HepG2 (cell line): ENCODE data around the gene UMPS. TPM values are rescaled to one million over a fixed set of nuclear protein-coding genes. Genes with fewer than 3 reads are reported as not detected.

Source experiments
- ATAC-seq: fragments of 200-7000 bp; cut with Tn5 transposase; 3 replicates; pipeline ENCODE4 v1.9.1; 2020; ENCODE audit warnings: mild to moderate bottlenecking, moderate library complexity
- BruUV-seq: library from RNA; stranded (reverse); fragments of 400-500 nt; replicated peaks from 2 replicates; lab custom pipeline; 2021; lab: Mats Ljungman, UMichigan
- CTCF ChIA-PET: fragments of 300-600 bp; formaldehyde crosslinking; extraction: SDS; loops from one replicate; lab custom pipeline; 2021; ENCODE audit warnings: low total read pairs, inconsistent platforms, low intra/inter-chr PET ratio; lab: Yijun Ruan, JAX
- POLR2A ChIA-PET: fragments of 350-600 bp; sonication (Branson Sonifier 250); formaldehyde crosslinking; loops from one replicate; lab custom pipeline; 2020; ENCODE audit warnings: antibody characterized with exemption, inconsistent platforms; lab: Yijun Ruan, JAX
- DNase-seq: peaks from one replicate; pipeline ENCODE4 v3.0.0-alpha.2; 2015; ENCODE audit warnings: low spot score
- FAIRE-seq: peaks from 3 replicates; lab custom pipeline; 2011; peaks lifted over from hg19 to GRCh38; lab: Jason Lieb, UNC
- H2AFZ ChIP-seq: one replicate; pipeline ENCODE4 v1.6.1; 2011; ENCODE audit warnings: low read length, inconsistent platforms
- H3K27ac ChIP-seq: fragments of 300-600 bp; 3 replicates; pipeline ENCODE4 v1.8.0; 2011; ENCODE audit warnings: mixed run types, mild to moderate bottlenecking, mixed read lengths, low read length, inconsistent platforms; ENCODE audit not compliant: insufficient read depth; ENCODE audit errors: extremely low read length
- H3K27me3 ChIP-seq, 2 experiments: fragments of 200-600 bp in 1 of 2; 2 replicates in 1 of 2; 3 replicates in 1 of 2; pipeline versions ENCODE4 v1.6.0 to v1.8.0; 2011; ENCODE audit warnings: low read length in 2 of 2, mild to moderate bottlenecking in 2 of 2, moderate library complexity in 2 of 2, inconsistent platforms in 1 of 2; ENCODE audit not compliant: insufficient read depth in 2 of 2, control insufficient read depth in 1 of 2
- H3K36me3 ChIP-seq, 2 experiments: fragments of 200-600 bp in 1 of 2; replicated peaks in 1 of 2; 2 replicates in 1 of 2; 3 replicates in 1 of 2; pipeline versions ENCODE4 v1.5.1 to v1.8.0; 2011; ENCODE audit warnings: low read length in 2 of 2, inconsistent platforms in 1 of 2; ENCODE audit not compliant: insufficient read depth in 2 of 2, control insufficient read depth in 1 of 2
- H3K4me1 ChIP-seq: 2 replicates; pipeline ENCODE4 v1.5.1; 2012; ENCODE audit warnings: low read length, inconsistent platforms; ENCODE audit not compliant: insufficient read depth
- H3K4me2 ChIP-seq: 2 replicates; pipeline ENCODE4 v1.6.0; 2011; ENCODE audit warnings: low read depth, low read length, inconsistent platforms
- H3K4me3 ChIP-seq, 3 experiments: fragments of 200-600 bp in 1 of 3; sonication (generic), shearing (Covaris generic) in 1 of 3; replicated peaks in 1 of 3; 2 replicates each; pipeline ENCODE4 v1.5.1; 2011 to 2016; ENCODE audit warnings: low read length in 3 of 3, inconsistent platforms in 2 of 3, low read depth in 2 of 3, mild to moderate bottlenecking in 2 of 3, control low read depth in 1 of 3, mixed read lengths in 1 of 3; ENCODE audit not compliant: insufficient read depth in 1 of 3
- H3K79me2 ChIP-seq: one replicate; pipeline ENCODE4 v1.6.1; 2011; ENCODE audit warnings: low read length, inconsistent platforms; ENCODE audit not compliant: insufficient read depth
- H3K9ac ChIP-seq: 2 replicates; pipeline ENCODE4 v1.6.0; 2011; ENCODE audit warnings: mild to moderate bottlenecking, low read depth, low read length, inconsistent platforms; ENCODE audit not compliant: insufficient read depth
- H3K9me3 ChIP-seq: 2 replicates; pipeline ENCODE4 v1.5.1; 2012; ENCODE audit warnings: mild to moderate bottlenecking, low read length
- H4K20me1 ChIP-seq: 2 replicates; pipeline ENCODE4 v1.6.0; 2011; ENCODE audit warnings: inconsistent platforms, mild to moderate bottlenecking, low read length, moderate library complexity; ENCODE audit not compliant: insufficient read depth
- CAMTA2 ChIP-seq: sonication (generic); formaldehyde crosslinking; IDR thresholded peaks from 2 replicates; pipeline ENCODE4 v1.4.0; 2020; ENCODE audit warnings: mild to moderate bottlenecking, missing genetic modification reagents, borderline replicate concordance
- DNMT1 ChIP-seq: sonication (generic); formaldehyde crosslinking; IDR thresholded peaks from 2 replicates; pipeline ENCODE4 v1.5.1; 2020; ENCODE audit warnings: mild to moderate bottlenecking, missing genetic modification reagents
- ESRRA ChIP-seq: sonication (generic); formaldehyde crosslinking; IDR thresholded peaks from 2 replicates; pipeline ENCODE4 v1.5.1; 2020; ENCODE audit warnings: mild to moderate bottlenecking, low read depth, missing genetic modification reagents
- HNF4G ChIP-seq, 2 experiments: sonication (generic) in 1 of 2; formaldehyde crosslinking in 1 of 2; IDR thresholded peaks; 2 replicates each; pipeline versions ENCODE4 v1.4.0 to v1.6.1; 2011 to 2020; ENCODE audit warnings: borderline replicate concordance in 2 of 2, low read depth in 2 of 2, mild to moderate bottlenecking in 2 of 2, low read length in 1 of 2, missing genetic modification reagents in 1 of 2, moderate library complexity in 1 of 2
- KDM5A ChIP-seq: fragments of 200-600 bp; sonication (generic); IDR thresholded peaks from 2 replicates; pipeline ENCODE4 v1.7.0; 2018; ENCODE audit warnings: antibody characterized with exemption, mild to moderate bottlenecking, low read length, borderline replicate concordance
- KLF6 ChIP-seq: IDR thresholded peaks from 2 replicates; pipeline ENCODE4 v1.8.0; 2016; ENCODE audit warnings: missing biosample characterization, missing genetic modification reagents
- PATZ1 ChIP-seq: sonication (generic); formaldehyde crosslinking; IDR thresholded peaks from 2 replicates; pipeline ENCODE4 v1.4.0; 2020; ENCODE audit warnings: missing genetic modification reagents
- PCBP2 ChIP-seq: fragments of 200-400 bp; formaldehyde crosslinking; optimal IDR thresholded peaks from 2 replicates; pipeline ENCODE3; 2018; ENCODE audit warnings: low read length, low read depth; ENCODE audit not compliant: poor library complexity, severe bottlenecking
- PLRG1 ChIP-seq: fragments of 450-650 bp; conservative IDR thresholded peaks from 2 replicates; pipeline ENCODE4 v1.6.1; 2016
- ZBTB21 ChIP-seq: sonication (generic); formaldehyde crosslinking; IDR thresholded peaks from 2 replicates; pipeline ENCODE4 v1.4.0; 2020; ENCODE audit warnings: missing genetic modification reagents
- ZNF24 ChIP-seq: fragments of 450-650 bp; IDR thresholded peaks from 2 replicates; pipeline ENCODE4 v1.6.1; 2017; ENCODE audit warnings: antibody characterized with exemption, mild to moderate bottlenecking
- ZNF260 ChIP-seq: sonication (generic); formaldehyde crosslinking; IDR thresholded peaks from 2 replicates; pipeline ENCODE4 v1.4.0; 2020; ENCODE audit warnings: missing genetic modification reagents, low read depth, mild to moderate bottlenecking, borderline replicate concordance
- ZNF629 ChIP-seq: sonication (generic); formaldehyde crosslinking; conservative IDR thresholded peaks from 2 replicates; pipeline ENCODE4 v1.5.0; 2020; ENCODE audit warnings: missing genetic modification reagents
- ZNF747 ChIP-seq: sonication (generic); formaldehyde crosslinking; IDR thresholded peaks from 2 replicates; pipeline ENCODE4 v1.8.1; 2023; ENCODE audit warnings: missing genetic modification reagents, mild to moderate bottlenecking, borderline replicate concordance
- whole genome bisulfite sequencing: methylation state at CpG from one replicate; pipeline ENCODE4 v1.1.6; 2017; ENCODE audit warnings: low lambda C conversion rate; 5-methylcytosine and 5-hydroxymethylcytosine counted together
- in situ Hi-C: cut with HindIII; loops from 2 replicates; pipeline ENCODE4 v1.10.0; 2017; ENCODE audit warnings: low pct_unique_long_range_greater_than_20kb; ENCODE audit not compliant: extremely low pct_ligation_motif_present
- intact Hi-C: fragments of 100-400 bp; cut with micrococcal nuclease; formaldehyde crosslinking; loops from one replicate; pipeline ENCODE4 v1.10.0; 2022; ENCODE audit not compliant: unreplicated experiment
- polyA plus RNA-seq, 8 experiments: library from polyadenylated mRNA; depleted of rRNA in 3 of 8; stranded (reverse) in 7 of 8; unstranded in 1 of 8; fragments of >200 nt; fragmentation: Illumina TruSeq in 4 of 8; extraction: Trizol in 4 of 8; gene quantifications; 2 replicates each; pipeline versions ENCODE4 v1.2.1 to v1.2.3, GENCODE V29; 2011 to 2016; ENCODE audit warnings: low read depth in 4 of 8, missing spikeins in 1 of 8, mixed read lengths in 1 of 8; ENCODE audit not compliant: insufficient read depth in 1 of 8
- total RNA-seq, 5 experiments: library from RNA; depleted of rRNA; stranded (reverse); fragments of >200 nt; fragmentation: Illumina TruSeq; extraction: Trizol; gene quantifications; 2 replicates each; pipeline ENCODE4 v1.2.3, GENCODE V29; 2016; ENCODE audit warnings: low read depth in 1 of 5
- TF ChIP-seq, protein P1 (sequence below): sonication (generic); formaldehyde crosslinking; IDR thresholded peaks from 2 replicates; pipeline ENCODE4 v1.5.0; 2020; ENCODE audit warnings: mild to moderate bottlenecking, low read depth, missing genetic modification reagents, borderline replicate concordance
- TF ChIP-seq, protein P2 (sequence below): sonication (generic); formaldehyde crosslinking; IDR thresholded peaks from 2 replicates; pipeline ENCODE4 v1.5.0; 2020; ENCODE audit warnings: mild to moderate bottlenecking, missing genetic modification reagents

The UMPS gene
- total and polyA plus RNA-seq, 2 of the 13 experiments (the other 11 are each of a cell fraction or from before 2014, with no cell fraction given) = 52.7 to 74.2 TPM

DNA sequence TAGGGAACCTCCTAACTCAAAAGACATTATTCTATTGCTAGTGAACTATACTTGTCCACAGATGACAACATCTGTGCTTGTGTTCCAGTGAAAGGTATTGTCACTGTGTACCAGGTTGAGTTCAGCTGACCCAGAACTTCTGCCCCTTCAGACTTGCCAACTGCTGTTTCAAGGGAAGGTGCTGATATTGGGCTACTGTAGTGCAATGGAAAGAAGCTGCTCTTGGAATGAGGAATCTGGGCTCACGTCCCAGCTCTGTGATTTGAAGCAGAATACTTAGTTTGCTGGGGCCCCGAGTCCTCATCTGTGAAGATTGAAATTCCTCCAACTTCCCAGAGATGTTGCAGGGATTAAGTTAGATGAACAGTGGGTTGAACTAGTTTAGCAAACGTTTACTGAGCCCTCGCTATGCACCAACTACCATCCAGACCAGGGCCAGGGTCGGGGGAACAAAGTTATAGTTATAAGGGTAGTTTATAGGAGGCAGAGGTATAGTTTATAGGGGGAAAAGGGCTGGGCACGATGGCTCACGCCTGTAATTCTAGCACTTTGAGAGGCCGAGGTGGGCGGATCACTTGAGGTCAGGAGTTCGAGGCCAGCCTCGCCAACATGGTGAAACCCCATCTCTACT is 15.9 kb upstream of the UMPS start:
- 93% methylated on average over 11 of the region's 11 CpGs for WGBS
- Histone ChIP-seq H3K9ac (no peak overlapping the region), H2AFZ (no peak overlapping the region)
- TF ChIP-seq ESRRA = no peak
- no peak for TF ChIP-seq KLF6 (CRISPR knock-in tag)
- no peak for TF ChIP-seq ZNF260
- TF ChIP-seq ZNF629 (CRISPR knock-in tag) = no peak
- no peak for TF ChIP-seq PCBP2
- TF ChIP-seq DNMT1 (CRISPR knock-in tag) = no peak
- no peak for TF ChIP-seq PLRG1
- no peak for TF ChIP-seq KDM5A
- no peak for TF ChIP-seq ZBTB21 (CRISPR knock-in tag)
- TF ChIP-seq CAMTA2 (CRISPR knock-in tag) = no peak
- no peak for TF ChIP-seq PATZ1
- TF ChIP-seq, protein P1, sequence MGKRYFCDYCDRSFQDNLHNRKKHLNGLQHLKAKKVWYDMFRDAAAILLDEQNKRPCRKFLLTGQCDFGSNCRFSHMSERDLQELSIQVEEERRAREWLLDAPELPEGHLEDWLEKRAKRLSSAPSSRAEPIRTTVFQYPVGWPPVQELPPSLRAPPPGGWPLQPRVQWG (CRISPR knock-in tag) = no peak
- no peak for TF ChIP-seq ZNF24
- TF ChIP-seq ZNF747 = no peak
- TF ChIP-seq, protein P2, sequence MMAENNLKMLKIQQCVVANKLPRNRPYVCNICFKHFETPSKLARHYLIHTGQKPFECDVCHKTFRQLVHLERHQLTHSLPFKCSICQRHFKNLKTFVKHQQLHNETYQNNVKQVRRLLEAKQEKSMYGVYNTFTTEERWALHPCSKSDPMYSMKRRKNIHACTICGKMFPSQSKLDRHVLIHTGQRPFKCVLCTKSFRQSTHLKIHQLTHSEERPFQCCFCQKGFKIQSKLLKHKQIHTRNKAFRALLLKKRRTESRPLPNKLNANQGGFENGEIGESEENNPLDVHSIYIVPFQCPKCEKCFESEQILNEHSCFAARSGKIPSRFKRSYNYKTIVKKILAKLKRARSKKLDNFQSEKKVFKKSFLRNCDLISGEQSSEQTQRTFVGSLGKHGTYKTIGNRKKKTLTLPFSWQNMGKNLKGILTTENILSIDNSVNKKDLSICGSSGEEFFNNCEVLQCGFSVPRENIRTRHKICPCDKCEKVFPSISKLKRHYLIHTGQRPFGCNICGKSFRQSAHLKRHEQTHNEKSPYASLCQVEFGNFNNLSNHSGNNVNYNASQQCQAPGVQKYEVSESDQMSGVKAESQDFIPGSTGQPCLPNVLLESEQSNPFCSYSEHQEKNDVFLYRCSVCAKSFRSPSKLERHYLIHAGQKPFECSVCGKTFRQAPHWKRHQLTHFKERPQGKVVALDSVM = no peak
- TF ChIP-seq HNF4G (IDR thresholded peaks at IDR 0.05; ENCODE audit: borderline replicate concordance, low read depth, low read length) = no peak
- no peak for TF ChIP-seq HNF4G (CRISPR knock-in tag; IDR thresholded peaks at IDR 0.05; ENCODE audit: borderline replicate concordance, low read depth)
- TF ChIP-seq, all 625 proteins: peak for 0
- H3K79me2 ChIP-seq = no peaks in the 10 kb centered on the region
- H3K4me2 ChIP-seq = no peak overlapping the region
- in situ Hi-C loops = no loop called here
- H3K27ac ChIP-seq = no peak overlapping the region
- no peak for FAIRE-seq
- CTCF ChIA-PET = no interaction called here
- H3K4me3 ChIP-seq = no peak overlapping the region
- no peaks in the 10 kb centered on the region for H3K9me3 ChIP-seq
- H3K4me1 ChIP-seq = no peaks in the 10 kb centered on the region
- POLR2A ChIA-PET = no interaction called here
- ATAC-seq = no peak
- H3K27me3 ChIP-seq = no peaks in the 10 kb centered on the region
- intact Hi-C loops = no loop called here
- H3K36me3 ChIP-seq = peaks cover 12% of the 10 kb centered on the region in 2 experiments; a peak in 4 of 5 replicates
- DNase-seq = no peak
- BruUV-seq = no TSS peak
- H4K20me1 ChIP-seq = no peaks in the 10 kb centered on the region
